Cerebellar cortex (tissue), 1 donor: ENCODE measurements around the gene TMEM270.

ENCODE experiments used
- DNase-seq: peaks from one replicate; pipeline ENCODE4 v3.0.0-alpha.2; 2015; ENCODE audit warnings: low spot score

TMEM270 gene

DNA sequence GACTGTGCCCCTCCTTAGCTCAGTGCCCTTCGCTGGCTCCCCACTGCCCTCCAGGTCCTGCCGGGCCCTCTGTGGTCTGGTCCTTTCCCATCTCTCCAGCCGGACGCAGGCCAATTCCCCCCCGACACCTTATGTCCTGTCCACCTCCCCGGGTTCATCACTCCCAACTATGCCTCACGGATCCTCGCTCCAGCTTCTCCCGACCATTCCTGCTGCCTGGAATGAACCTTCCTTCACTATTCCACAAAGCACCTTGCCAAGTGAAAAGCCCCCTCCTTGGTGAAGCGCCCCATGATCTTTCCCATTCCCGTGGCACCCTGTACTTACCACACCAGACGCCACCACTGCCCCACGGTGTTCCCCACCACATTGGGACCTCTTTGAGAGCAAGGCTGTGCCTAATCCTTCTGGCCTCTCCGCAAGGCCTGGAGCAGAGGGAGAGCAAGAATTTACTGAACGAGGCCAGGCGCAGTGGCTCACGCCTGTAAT lies 47.2 kb downstream of the TMEM270 start:
- no peak for DNase-seq

DNA sequence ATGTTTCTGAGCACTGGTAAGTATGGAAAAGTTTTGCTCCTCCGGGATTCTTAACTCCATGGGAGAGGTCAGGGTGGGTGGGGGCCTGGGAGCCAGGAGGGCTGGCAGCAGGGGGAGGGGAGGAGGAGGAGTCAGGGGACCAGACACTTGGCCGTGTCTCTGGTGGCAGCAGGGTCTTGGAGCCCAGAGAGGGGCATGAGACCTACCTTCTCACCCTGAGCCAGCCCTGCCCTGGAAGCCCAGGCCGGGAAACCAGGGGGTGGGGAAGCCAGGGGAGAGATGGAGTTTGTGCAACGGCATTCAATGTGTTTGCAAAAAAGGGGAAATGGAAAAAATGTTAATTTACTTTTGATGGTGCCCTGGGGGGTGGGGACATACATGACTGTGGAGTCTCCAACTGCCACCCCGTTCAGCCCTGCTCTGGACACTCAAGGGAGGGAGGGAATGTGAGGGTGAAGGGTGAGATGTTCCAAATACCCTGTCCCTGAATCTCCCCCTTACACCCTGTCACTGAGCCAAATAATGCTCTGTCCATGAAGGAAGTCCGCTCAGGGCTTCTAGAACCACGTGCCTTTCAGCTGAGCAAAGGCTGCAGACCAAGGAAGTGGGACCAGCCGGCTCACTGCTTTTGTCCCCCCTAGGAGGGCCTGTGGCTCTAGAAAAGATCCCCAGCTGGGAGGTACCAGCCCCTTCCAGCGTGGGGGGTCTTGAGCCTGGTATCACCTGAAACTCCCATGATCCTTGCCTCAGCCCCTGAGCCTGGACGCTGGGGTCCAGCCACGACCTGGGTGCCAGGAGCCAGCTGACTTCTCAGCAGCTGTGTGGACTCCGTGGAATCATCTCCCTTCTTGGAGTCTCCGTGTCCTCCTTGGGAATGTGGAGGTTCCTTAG lies 48.3 kb downstream of the TMEM270 start:
- DNase-seq: no peak

DNA sequence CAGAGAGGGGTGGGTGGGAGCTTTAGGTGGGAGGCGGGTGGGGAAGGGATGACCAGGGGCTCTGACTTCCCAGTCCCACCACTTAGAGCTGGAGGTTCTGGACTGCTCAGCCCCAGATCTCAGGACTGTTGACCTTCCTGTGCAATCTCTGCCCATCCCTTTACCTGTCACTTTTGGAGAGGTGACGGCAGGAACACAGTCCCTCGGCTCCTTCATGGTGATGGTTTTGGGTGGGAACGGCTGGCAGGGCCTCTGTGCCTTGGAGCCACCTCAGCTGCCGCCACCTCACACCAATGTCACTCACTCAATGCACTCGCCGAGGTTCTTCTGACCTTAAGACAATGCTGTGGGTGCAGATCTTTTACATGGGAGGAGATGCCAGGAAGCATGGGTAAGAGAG lies 49.0 kb downstream of the TMEM270 start:
- DNase-seq: no peak

DNA sequence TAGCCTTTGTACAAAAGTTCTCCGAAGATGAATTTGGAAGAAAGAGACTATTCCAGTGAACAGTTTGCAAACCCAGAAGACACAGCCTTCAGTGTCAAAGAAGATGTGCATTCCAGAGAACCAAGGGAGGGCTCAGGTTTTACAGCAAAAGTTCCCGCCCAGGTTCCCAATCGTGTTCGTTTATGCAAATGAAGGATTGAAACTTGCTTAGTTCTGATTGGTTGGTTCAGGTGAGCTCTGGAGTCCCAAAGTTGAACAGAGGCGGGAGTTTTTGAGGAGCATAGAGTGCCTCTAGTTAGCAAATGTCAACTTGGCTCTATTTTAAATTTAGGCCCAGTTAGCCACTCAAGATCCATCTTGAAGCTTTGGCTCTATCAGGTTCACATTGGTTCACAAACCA lies 51.3 kb downstream of the TMEM270 start:
- DNase-seq: no peak
